ENCODE data around the gene C1R. TPM values are rescaled to one million over a fixed set of nuclear protein-coding genes. Genes with fewer than 3 reads are reported as not detected.
"Not testable (repeated sequence)": the region's sequence is repeated elsewhere in the genome, so short reads cannot be mapped to it uniquely, and the experiment has no call there.

The C1R gene
- total RNA-seq, 3 donors from 2014 or later (not counting 1 experiment from before 2014, with no cell fraction given), result 6.4 to 7.8 (median 6.6) TPM

DNA sequence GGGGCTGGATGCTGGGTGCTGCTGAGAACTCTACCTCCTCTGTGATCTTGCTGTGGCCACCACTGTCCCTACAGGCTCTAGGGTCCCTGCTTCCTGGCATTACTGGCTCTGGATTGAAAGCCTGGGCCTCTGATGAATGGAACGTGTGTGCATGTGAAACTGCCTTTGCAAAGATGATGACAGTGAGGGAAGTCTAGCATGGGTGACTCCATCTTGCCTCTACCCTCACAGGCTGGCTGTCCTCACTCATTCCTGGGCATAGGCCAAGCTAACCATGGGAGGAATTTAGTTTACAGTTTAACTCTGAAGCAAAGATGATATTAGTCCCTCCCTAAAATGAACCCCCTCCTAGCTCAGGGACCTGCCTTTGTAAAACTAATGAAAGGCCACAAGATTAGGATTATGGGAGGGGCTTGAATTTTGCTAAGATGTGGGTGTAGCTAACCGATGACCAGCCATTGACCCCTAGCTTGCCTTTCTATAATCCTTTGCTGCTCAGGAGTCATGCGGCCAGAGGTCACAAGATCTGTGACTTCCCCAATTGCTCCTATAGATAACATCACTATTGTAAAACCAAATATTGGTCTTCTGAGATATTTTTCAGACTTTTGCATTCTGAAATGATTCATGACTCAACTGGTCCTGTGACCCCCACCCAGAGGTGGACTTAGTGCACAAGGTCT, 33.9 kb downstream of the C1R start:
- Histone ChIP-seq H3K4me3 (ENCODE audit: low read length) (no peak overlapping the region), H3K36me3 (ENCODE audit: control insufficient read depth, insufficient read depth, low read length) (no peaks in the 10 kb centered on the region), H3K9me3 (ENCODE audit: control insufficient read depth, insufficient read depth, low read length) (no peaks in the 10 kb centered on the region), H3K27me3 (ENCODE audit: control insufficient read depth, insufficient read depth, low read length) (no peaks in the 10 kb centered on the region), H3K4me1 (ENCODE audit: control insufficient read depth, insufficient read depth, low read length) (no peaks in the 10 kb centered on the region), H3K27ac (ENCODE audit: low read length) (no peak overlapping the region)
- peaks cover 24 to 26% of the 10 kb centered on the region in 2 donors for H3K27me3 Mint-ChIP-seq (ENCODE audit: low read depth in 2 of 2)
- TF ChIP-seq, protein P1, sequence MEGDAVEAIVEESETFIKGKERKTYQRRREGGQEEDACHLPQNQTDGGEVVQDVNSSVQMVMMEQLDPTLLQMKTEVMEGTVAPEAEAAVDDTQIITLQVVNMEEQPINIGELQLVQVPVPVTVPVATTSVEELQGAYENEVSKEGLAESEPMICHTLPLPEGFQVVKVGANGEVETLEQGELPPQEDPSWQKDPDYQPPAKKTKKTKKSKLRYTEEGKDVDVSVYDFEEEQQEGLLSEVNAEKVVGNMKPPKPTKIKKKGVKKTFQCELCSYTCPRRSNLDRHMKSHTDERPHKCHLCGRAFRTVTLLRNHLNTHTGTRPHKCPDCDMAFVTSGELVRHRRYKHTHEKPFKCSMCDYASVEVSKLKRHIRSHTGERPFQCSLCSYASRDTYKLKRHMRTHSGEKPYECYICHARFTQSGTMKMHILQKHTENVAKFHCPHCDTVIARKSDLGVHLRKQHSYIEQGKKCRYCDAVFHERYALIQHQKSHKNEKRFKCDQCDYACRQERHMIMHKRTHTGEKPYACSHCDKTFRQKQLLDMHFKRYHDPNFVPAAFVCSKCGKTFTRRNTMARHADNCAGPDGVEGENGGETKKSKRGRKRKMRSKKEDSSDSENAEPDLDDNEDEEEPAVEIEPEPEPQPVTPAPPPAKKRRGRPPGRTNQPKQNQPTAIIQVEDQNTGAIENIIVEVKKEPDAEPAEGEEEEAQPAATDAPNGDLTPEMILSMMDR (IDR thresholded peaks at IDR 0.05), result no peak
- H3K36me3 Mint-ChIP-seq, result no peaks in the 10 kb centered on the region
- 88% methylated on average over 3 of the region's 3 CpGs for WGBS (ENCODE audit: insufficient coverage)
- no peaks in the 10 kb centered on the region for H3K9me3 Mint-ChIP-seq
- DNase-seq (no peak), ATAC-seq (no peak)
- no peaks in the 10 kb centered on the region for H3K4me1 Mint-ChIP-seq
- no peak overlapping the region for H3K27ac Mint-ChIP-seq
- no peak overlapping the region for H3K4me3 Mint-ChIP-seq
- intact Hi-C loops (cut with micrococcal nuclease), result no loop called here

DNA sequence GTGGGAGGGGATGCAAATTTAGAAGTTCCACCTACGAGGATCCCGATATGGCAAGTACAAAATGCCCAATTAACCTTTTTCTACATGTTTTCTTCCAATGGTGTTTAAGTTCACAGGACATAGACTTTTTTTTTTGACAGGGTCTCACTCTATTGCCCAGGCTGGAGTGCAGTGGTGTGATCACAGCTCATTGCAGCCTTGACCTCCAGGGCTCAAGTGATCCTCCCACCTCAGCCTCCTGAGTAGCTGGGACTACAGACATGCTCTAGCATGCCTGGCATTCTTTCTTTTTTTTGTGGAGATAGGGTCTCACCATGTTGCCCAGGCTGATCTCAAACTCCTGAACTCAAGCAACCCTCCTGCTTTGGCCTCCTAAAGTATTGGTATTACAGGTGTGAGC, 36.5 kb downstream of the C1R start:
- H3K27ac Mint-ChIP-seq, result not testable (repeated sequence)
- H3K27me3 Mint-ChIP-seq (ENCODE audit: low read depth in 2 of 2), result peaks cover 27 to 36% of the 10 kb centered on the region in 2 donors

DNA sequence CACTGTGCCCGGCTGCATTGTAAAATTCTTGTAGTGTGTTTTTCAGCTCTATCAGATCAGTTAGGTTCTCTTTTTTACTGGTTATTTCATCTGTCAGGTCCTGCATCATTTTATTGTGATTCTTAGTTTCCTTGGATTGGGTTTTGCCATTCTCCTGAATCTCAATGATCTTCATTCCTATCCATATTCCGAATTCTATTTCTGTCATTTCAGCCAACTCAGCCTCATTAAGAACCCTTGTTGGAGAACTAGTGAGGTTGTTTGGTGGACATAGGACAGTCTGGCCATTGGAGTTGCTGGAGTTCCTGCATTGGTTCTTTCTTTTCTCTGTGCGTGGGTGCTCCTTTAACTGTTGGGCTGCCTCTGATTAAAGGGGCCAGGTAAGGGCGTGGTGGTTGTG, 37.3 kb downstream of the C1R start:
- no peak for ATAC-seq
- Histone ChIP-seq H3K27me3 (ENCODE audit: control insufficient read depth, insufficient read depth, low read length) (no peaks in the 10 kb centered on the region), H3K36me3 (ENCODE audit: control insufficient read depth, insufficient read depth, low read length) (no peaks in the 10 kb centered on the region), H3K4me1 (ENCODE audit: control insufficient read depth, insufficient read depth, low read length) (no peaks in the 10 kb centered on the region), H3K9me3 (ENCODE audit: control insufficient read depth, insufficient read depth, low read length) (no peaks in the 10 kb centered on the region), H3K27ac (ENCODE audit: low read length) (no peak overlapping the region), H3K4me3 (ENCODE audit: low read length) (no peak overlapping the region)
- intact Hi-C loops (cut with micrococcal nuclease), result no loop called here
- Mint-ChIP-seq H3K36me3 (no peaks in the 10 kb centered on the region), H3K9me3 (no peaks in the 10 kb centered on the region), H3K27ac (no peak overlapping the region), H3K4me3 (no peak overlapping the region), H3K27me3 (ENCODE audit: low read depth in 2 of 2) (peaks cover 25 to 31% of the 10 kb centered on the region in 2 donors), H3K4me1 (no peaks in the 10 kb centered on the region)
- DNase-seq, result no peak
- 90% methylated on average over 2 of the region's 4 CpGs for WGBS (ENCODE audit: insufficient coverage)
- TF ChIP-seq, protein P1 (IDR thresholded peaks at IDR 0.05), result no peak

More for the DNA sequence above, 36.5 kb downstream of the C1R start:
- H3K27me3 ChIP-seq (ENCODE audit: control insufficient read depth, insufficient read depth, low read length); intact Hi-C loops (cut with micrococcal nuclease); H3K4me3 ChIP-seq (ENCODE audit: low read length); ATAC-seq; H3K27ac ChIP-seq (ENCODE audit: low read length); H3K4me1 ChIP-seq (ENCODE audit: control insufficient read depth, insufficient read depth, low read length); H3K9me3 Mint-ChIP-seq; H3K36me3 Mint-ChIP-seq; H3K4me3 Mint-ChIP-seq; H3K4me1 Mint-ChIP-seq; H3K36me3 ChIP-seq (ENCODE audit: control insufficient read depth, insufficient read depth, low read length); DNase-seq; H3K9me3 ChIP-seq (ENCODE audit: control insufficient read depth, insufficient read depth, low read length): not testable (repeated sequence)
- 100% methylated on average over 2 of the region's 2 CpGs for WGBS (ENCODE audit: insufficient coverage)

DNA sequence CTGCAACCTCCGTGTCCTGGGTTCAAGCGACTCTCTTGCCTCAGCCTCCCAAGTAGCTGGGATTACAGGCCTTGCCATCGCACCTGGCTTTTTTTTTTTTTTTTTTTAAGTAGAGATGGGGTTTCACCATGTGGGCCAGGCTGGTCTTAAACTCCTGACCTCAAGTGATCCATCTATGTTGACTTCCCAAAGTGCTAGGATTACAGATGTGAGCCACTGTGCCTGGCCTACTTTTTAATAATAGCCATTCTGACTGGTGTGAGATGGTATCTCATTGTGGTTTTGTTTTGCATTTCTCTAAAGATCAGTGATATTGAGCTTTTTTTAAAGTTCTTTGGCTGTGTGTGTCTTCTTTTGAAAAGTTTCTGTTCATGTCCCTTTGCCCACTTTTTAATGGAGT, 42.3 kb downstream of the C1R start:
- H3K4me3 ChIP-seq (ENCODE audit: low read length); H3K27ac ChIP-seq (ENCODE audit: low read length); H3K9me3 Mint-ChIP-seq; ATAC-seq; H3K4me1 ChIP-seq (ENCODE audit: control insufficient read depth, insufficient read depth, low read length); DNase-seq; H3K9me3 ChIP-seq (ENCODE audit: control insufficient read depth, insufficient read depth, low read length); H3K27me3 ChIP-seq (ENCODE audit: control insufficient read depth, insufficient read depth, low read length); H3K36me3 Mint-ChIP-seq; intact Hi-C loops (cut with micrococcal nuclease); H3K4me1 Mint-ChIP-seq; H3K36me3 ChIP-seq (ENCODE audit: control insufficient read depth, insufficient read depth, low read length); H3K4me3 Mint-ChIP-seq; H3K27ac Mint-ChIP-seq: not testable (repeated sequence)
- 87% methylated on average over 3 of the region's 3 CpGs for WGBS (ENCODE audit: insufficient coverage)
- peaks cover 13 to 28% of the 10 kb centered on the region in 2 donors for H3K27me3 Mint-ChIP-seq (ENCODE audit: low read depth in 2 of 2)

DNA sequence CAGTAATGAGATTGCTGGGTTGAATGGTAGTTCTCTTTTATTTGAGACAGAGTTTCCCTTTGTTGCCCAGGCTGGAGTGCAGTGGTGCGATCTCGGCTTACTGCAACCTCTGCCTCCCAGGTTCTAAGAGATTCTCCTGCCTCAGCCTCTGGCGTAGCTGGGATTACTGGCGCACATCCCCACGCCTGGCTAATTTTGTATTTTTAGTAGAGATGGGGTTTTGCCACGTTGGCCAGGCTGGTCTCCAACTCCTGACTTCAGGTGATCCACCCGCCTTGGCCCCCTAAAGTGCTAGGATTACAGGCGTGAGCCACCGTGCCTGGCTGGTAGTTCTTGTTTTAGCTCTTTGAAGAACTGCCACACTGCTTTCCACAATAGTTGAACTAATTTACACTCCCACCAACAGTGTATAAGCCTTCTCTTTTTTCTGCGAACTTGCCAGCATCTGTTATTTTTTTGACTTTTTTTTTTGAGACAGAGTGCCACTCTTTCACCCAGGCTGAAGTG, 42.7 kb downstream of the C1R start:
- 85% methylated on average over 10 of the region's 10 CpGs for WGBS (ENCODE audit: insufficient coverage)
- ATAC-seq; H3K4me1 ChIP-seq (ENCODE audit: control insufficient read depth, insufficient read depth, low read length); H3K9me3 Mint-ChIP-seq; H3K27ac Mint-ChIP-seq; H3K4me3 Mint-ChIP-seq; intact Hi-C loops (cut with micrococcal nuclease); H3K36me3 ChIP-seq (ENCODE audit: control insufficient read depth, insufficient read depth, low read length); H3K4me1 Mint-ChIP-seq; H3K27ac ChIP-seq (ENCODE audit: low read length); H3K4me3 ChIP-seq (ENCODE audit: low read length); H3K27me3 ChIP-seq (ENCODE audit: control insufficient read depth, insufficient read depth, low read length); DNase-seq; H3K36me3 Mint-ChIP-seq; H3K9me3 ChIP-seq (ENCODE audit: control insufficient read depth, insufficient read depth, low read length): not testable (repeated sequence)
- peaks cover 12 to 23% of the 10 kb centered on the region in 2 donors for H3K27me3 Mint-ChIP-seq (ENCODE audit: low read depth in 2 of 2)

All from natural killer cell (primary cell).